H1 (cell line): ENCODE data around the gene FOXG1. TPM values are rescaled to one million over a fixed set of nuclear protein-coding genes. Genes with fewer than 3 reads are reported as not detected.

Experiments
- CTCF ChIA-PET: fragments of 300-600 bp; sonication (Branson Sonifier 250); formaldehyde crosslinking; loops from one replicate; lab custom pipeline; 2021; ENCODE audit not compliant: partially characterized antibody; lab: Charles Lee
- POLR2A ChIA-PET: fragments of 300-600 bp; sonication (Branson Sonifier 250); formaldehyde crosslinking; loops from one replicate; lab custom pipeline; 2021; ENCODE audit warnings: inconsistent platforms; ENCODE audit not compliant: partially characterized antibody; lab: Charles Lee
- DNase-seq, 2 experiments: peaks; one replicate each; pipeline versions ENCODE4 v3.0.0 to v3.0.0-alpha.2; 2010 to 2022; ENCODE audit warnings: low spot score in 2 of 2, low read depth in 1 of 2, mixed read lengths in 1 of 2
- FAIRE-seq: peaks from 2 replicates; lab custom pipeline; 2011; peaks lifted over from hg19 to GRCh38; lab: Jason Lieb, UNC
- H2AFZ ChIP-seq: 2 replicates; pipeline ENCODE4 v1.8.1; 2012; ENCODE audit warnings: low read length, inconsistent platforms
- H2AK5ac ChIP-seq: 2 replicates; pipeline ENCODE4 v1.6.1; 2013; ENCODE audit warnings: low read depth, low read length
- H2BK120ac ChIP-seq: replicated peaks from 2 replicates; pipeline ENCODE3; 2013; ENCODE audit warnings: low read depth, low read length, inconsistent platforms
- H2BK12ac ChIP-seq: 2 replicates; pipeline ENCODE4 v1.6.1; 2013; ENCODE audit warnings: low read depth, low read length
- H2BK15ac ChIP-seq: 2 replicates; pipeline ENCODE4 v1.6.1; 2013; ENCODE audit warnings: low read length
- H2BK20ac ChIP-seq: 2 replicates; pipeline ENCODE4 v1.6.1; 2013; ENCODE audit warnings: low read length
- H2BK5ac ChIP-seq: 2 replicates; pipeline ENCODE4 v1.6.1; 2013; ENCODE audit warnings: low read depth, low read length
- H3K14ac ChIP-seq: 2 replicates; pipeline ENCODE4 v1.6.1; 2013; ENCODE audit warnings: inconsistent platforms; ENCODE audit not compliant: insufficient read length
- H3K18ac ChIP-seq: 2 replicates; pipeline ENCODE4 v1.6.1; 2013; ENCODE audit warnings: low read length; ENCODE audit errors: extremely low read depth
- H3K23ac ChIP-seq: 2 replicates; pipeline ENCODE4 v1.6.1; 2013; ENCODE audit warnings: inconsistent platforms; ENCODE audit not compliant: insufficient read length
- H3K23me2 ChIP-seq: 2 replicates; pipeline ENCODE4 v1.6.1; 2013; ENCODE audit warnings: low read depth, low read length
- H3K27ac ChIP-seq: 2 replicates; pipeline ENCODE4 v1.6.1; 2011; ENCODE audit warnings: low read depth, low read length, inconsistent platforms
- H3K27me3 ChIP-seq, 4 experiments: replicated peaks in 1 of 4; 1 replicate in 1 of 4; 2 replicates in 3 of 4; pipeline versions ENCODE4 v1.6.1 to v1.8.1; 2011 to 2013; ENCODE audit warnings: low read length in 3 of 4, mild to moderate bottlenecking in 3 of 4, inconsistent platforms in 2 of 4, mixed read lengths in 2 of 4, moderate library complexity in 1 of 4; ENCODE audit not compliant: control insufficient read depth in 3 of 4, insufficient read depth in 3 of 4; ENCODE audit errors: extremely low read depth in 1 of 4
- H3K36me3 ChIP-seq, 4 experiments: 2 replicates each; pipeline versions ENCODE4 v1.6.1 to v1.8.1; 2011 to 2013; ENCODE audit warnings: mild to moderate bottlenecking in 4 of 4, low read length in 3 of 4, moderate library complexity in 2 of 4, control low read depth in 1 of 4, inconsistent platforms in 1 of 4; ENCODE audit not compliant: insufficient read depth in 4 of 4, control insufficient read depth in 2 of 4
- H3K4ac ChIP-seq: replicated peaks from 2 replicates; pipeline ENCODE3; 2013; ENCODE audit warnings: low read length, low read depth, mixed read lengths, inconsistent platforms; ENCODE audit not compliant: insufficient read length
- H3K4me1 ChIP-seq, 4 experiments: replicated peaks in 1 of 4; 1 replicate in 1 of 4; 2 replicates in 3 of 4; pipeline versions ENCODE4 v1.6.1 to v1.8.1; 2011 to 2013; ENCODE audit warnings: low read length in 3 of 4, inconsistent platforms in 2 of 4, mixed read lengths in 1 of 4; ENCODE audit not compliant: insufficient read depth in 4 of 4, control insufficient read depth in 3 of 4
- H3K4me2 ChIP-seq, 2 experiments: 2 replicates each; pipeline versions ENCODE4 v1.6.1 to v1.8.1; 2011 to 2013; ENCODE audit warnings: low read depth in 2 of 2, low read length in 2 of 2, control low read depth in 1 of 2, inconsistent platforms in 1 of 2, mild to moderate bottlenecking in 1 of 2; ENCODE audit not compliant: insufficient read depth in 1 of 2
- H3K4me3 ChIP-seq, 4 experiments: fragments of 200-600, 300-600 bp in 1 of 4; sonication (generic), shearing (Covaris generic), sonication (Bioruptor Twin) in 1 of 4; 2 replicates each; pipeline versions ENCODE4 v1.5.1 to v1.8.1; 2011 to 2016; ENCODE audit warnings: low read length in 4 of 4, low read depth in 3 of 4, control low read depth in 2 of 4, inconsistent platforms in 2 of 4, mild to moderate bottlenecking in 2 of 4, mixed read lengths in 1 of 4, moderate library complexity in 1 of 4; ENCODE audit not compliant: insufficient read depth in 2 of 4; ENCODE audit errors: extremely low read depth in 1 of 4
- H3K56ac ChIP-seq: replicated peaks from 2 replicates; pipeline ENCODE3; 2013; ENCODE audit warnings: low read depth, mild to moderate bottlenecking, mixed read lengths, low read length, inconsistent platforms; ENCODE audit not compliant: insufficient read length
- H3K79me1 ChIP-seq: 2 replicates; pipeline ENCODE4 v1.6.1; 2013; ENCODE audit warnings: low read depth, low read length, control low read depth
- H3K79me2 ChIP-seq, 2 experiments: 2 replicates each; pipeline versions ENCODE4 v1.6.1 to v1.8.1; 2012 to 2013; ENCODE audit warnings: low read length in 2 of 2, mild to moderate bottlenecking in 2 of 2, inconsistent platforms in 1 of 2; ENCODE audit not compliant: insufficient read depth in 2 of 2, control insufficient read depth in 1 of 2
- H3K9ac ChIP-seq, 4 experiments: replicated peaks in 1 of 4; 1 replicate in 1 of 4; 2 replicates in 3 of 4; pipeline versions ENCODE4 v1.6.1 to v1.8.1; 2011 to 2013; ENCODE audit warnings: low read depth in 3 of 4, low read length in 3 of 4, control low read depth in 2 of 4, mild to moderate bottlenecking in 2 of 4, moderate library complexity in 2 of 4, inconsistent platforms in 1 of 4; ENCODE audit errors: extremely low read depth in 1 of 4
- H3K9me3 ChIP-seq, 2 experiments: 2 replicates each; pipeline versions ENCODE4 v1.6.1 to v1.8.1; 2012 to 2013; ENCODE audit warnings: mild to moderate bottlenecking in 2 of 2, moderate library complexity in 2 of 2, control low read depth in 1 of 2, inconsistent platforms in 1 of 2, low read depth in 1 of 2, low read length in 1 of 2, mixed read lengths in 1 of 2; ENCODE audit not compliant: insufficient read depth in 2 of 2
- H4K20me1 ChIP-seq, 2 experiments: replicated peaks in 1 of 2; 2 replicates each; pipeline versions ENCODE3 to v1.8.1; 2011 to 2013; ENCODE audit warnings: inconsistent platforms in 2 of 2, low read length in 2 of 2, mild to moderate bottlenecking in 1 of 2; ENCODE audit not compliant: insufficient read depth in 2 of 2, control insufficient read depth in 1 of 2
- H4K5ac ChIP-seq: 2 replicates; pipeline ENCODE4 v1.6.1; 2013; ENCODE audit warnings: low read length, low read depth, mixed read lengths, inconsistent platforms; ENCODE audit not compliant: insufficient read length
- H4K8ac ChIP-seq: 2 replicates; pipeline ENCODE4 v1.8.0; 2013; ENCODE audit warnings: mild to moderate bottlenecking, moderate library complexity, low read length, inconsistent platforms; ENCODE audit not compliant: insufficient read depth; ENCODE audit errors: extremely low read depth
- H4K91ac ChIP-seq: replicated peaks from 2 replicates; pipeline ENCODE3; 2013; ENCODE audit warnings: low read length, mixed read lengths, inconsistent platforms; ENCODE audit not compliant: insufficient read length
- CEBPB ChIP-seq: IDR thresholded peaks from 2 replicates; pipeline ENCODE4 v1.6.1; 2012; ENCODE audit warnings: low read depth, low read length
- CTBP2 ChIP-seq: IDR thresholded peaks from 2 replicates; pipeline ENCODE4 v1.7.0; 2011; ENCODE audit warnings: borderline replicate concordance, mild to moderate bottlenecking, moderate library complexity, mixed read lengths, low read length; ENCODE audit not compliant: insufficient read depth, insufficient read length
- GABPA ChIP-seq: IDR thresholded peaks from 2 replicates; pipeline ENCODE4 v1.6.1; 2011; ENCODE audit warnings: mild to moderate bottlenecking, low read length, moderate library complexity, borderline replicate concordance; ENCODE audit not compliant: insufficient read depth
- HDAC2 ChIP-seq, 2 experiments: fragments of 300-600 bp in 1 of 2; sonication (generic) in 1 of 2; IDR thresholded peaks; 2 replicates each; pipeline ENCODE4 v1.6.1; 2011 to 2012; ENCODE audit warnings: low read depth in 2 of 2, low read length in 2 of 2, mild to moderate bottlenecking in 2 of 2, moderate library complexity in 2 of 2, borderline replicate concordance in 1 of 2, inconsistent platforms in 1 of 2
- HDAC6 ChIP-seq: IDR thresholded peaks from one replicate; pipeline ENCODE4 v1.7.1; 2012; ENCODE audit warnings: low read depth, mild to moderate bottlenecking, inconsistent platforms, low read length, moderate library complexity
- JUND ChIP-seq: IDR thresholded peaks from 2 replicates; pipeline ENCODE4 v1.6.1; 2011; ENCODE audit warnings: mild to moderate bottlenecking, improper control_type of control experiment, low read length
- KDM4A ChIP-seq: IDR thresholded peaks from one replicate; pipeline ENCODE4 v1.7.1; 2012; ENCODE audit warnings: low read depth, mild to moderate bottlenecking, moderate library complexity, low read length, inconsistent platforms; ENCODE audit not compliant: severe bottlenecking
- MAFK ChIP-seq: IDR thresholded peaks from 2 replicates; pipeline ENCODE4 v1.6.1; 2012; ENCODE audit warnings: low read depth, mild to moderate bottlenecking, improper control_type of control experiment, low read length
- WGBS, 2 experiments: shearing (Covaris generic) in 1 of 2; methylation state at CpG; one replicate each; pipeline versions ENCODE4 v1.1.6 to v1.1.7; 2013 to 2015; ENCODE audit warnings: low lambda C conversion rate in 2 of 2, mixed read lengths in 2 of 2, inconsistent platforms in 1 of 2, low coverage in 1 of 2, missing lambda C conversion rate in 1 of 2; ENCODE audit not compliant: insufficient replicate concordance in 2 of 2, insufficient coverage in 1 of 2, insufficient read length in 1 of 2; ENCODE audit errors: extremely low coverage in 1 of 2, missing lambda C conversion rate in 1 of 2; 5-methylcytosine and 5-hydroxymethylcytosine counted together
- long read RNA-seq, 2 experiments: library from RNA in 1 of 2; library from capped mRNA in 1 of 2; stranded (forward); transcript quantifications; one replicate each; pipeline ENCODE4 v2.0.0, GENCODE V29; 2021; ENCODE audit warnings: inconsistent platforms in 1 of 2
- polyA minus RNA-seq, 3 experiments: library from RNA; depleted of rRNA, polyadenylated mRNA; stranded (reverse); fragments of >200 nt; gene quantifications; 1 replicate in 2 of 3; 2 replicates in 1 of 3; pipeline ENCODE4 v1.2.3, GENCODE V29; 2011
- polyA plus RNA-seq, 7 experiments: library from polyadenylated mRNA; depleted of rRNA in 3 of 7; stranded (reverse) in 5 of 7; unstranded in 2 of 7; fragments of >200 nt in 5 of 7; fragments of 200-250 nt in 2 of 7; gene quantifications; 1 replicate in 5 of 7; 2 replicates in 1 of 7; 4 replicates in 1 of 7; pipeline versions ENCODE4 v1.2.1 to v1.2.3, GENCODE V29; 2011 to 2013; ENCODE audit warnings: missing spikeins in 2 of 7, mixed read lengths in 2 of 7
- total RNA-seq: library from RNA; stranded (reverse); fragmentation: NEBNext Ultra II Directional; extraction: Animal tissue kit (Norgen Biotek cat#: 25700); gene quantifications from 2 replicates; pipeline ENCODE4 v1.2.1, GENCODE V29; 2021
- TF ChIP-seq, protein P1 (sequence below): IDR thresholded peaks from 2 replicates; pipeline ENCODE4 v1.6.1; 2012; ENCODE audit warnings: inconsistent platforms

Gene FOXG1
- total RNA-seq = 0.24 and 0.29 TPM in 2 replicates
- 0.03 and 0.08 TPM in 2 replicates for polyA plus RNA-seq (2011; rRNA removed)
- polyA plus RNA-seq (2011; cell fraction: cytosol; rRNA removed) = 0.03 TPM
- polyA plus RNA-seq (2011; cell fraction: nucleus; rRNA removed) = 0.09 TPM
- polyA plus RNA-seq (2012, experiment 1 of 2) = 0.05 to 0.12 TPM (median 0.11 TPM) in 4 replicates
- polyA plus RNA-seq (2012, experiment 2 of 2) = 0.07 TPM
- 0.14 TPM for polyA plus RNA-seq (2013, experiment 1 of 2)
- 0.13 TPM for polyA plus RNA-seq (2013, experiment 2 of 2)
- polyA minus RNA-seq (2011; rRNA and poly(A)+ RNA removed) = not detected in 2 replicates
- not detected for polyA minus RNA-seq (2011; cell fraction: cytosol; rRNA and poly(A)+ RNA removed)
- not detected for polyA minus RNA-seq (2011; cell fraction: nucleus; rRNA and poly(A)+ RNA removed)
- long read RNA-seq, experiment 1, full-length matches to known transcripts = 2 of 2 reads
- long read RNA-seq, experiment 1, partial matches to known transcripts = 0 of 2 reads
- long read RNA-seq, experiment 1, other reads (novel, unspliced or antisense) = 0 of 2 reads
- long read RNA-seq, experiment 2 = 0 reads

DNA sequence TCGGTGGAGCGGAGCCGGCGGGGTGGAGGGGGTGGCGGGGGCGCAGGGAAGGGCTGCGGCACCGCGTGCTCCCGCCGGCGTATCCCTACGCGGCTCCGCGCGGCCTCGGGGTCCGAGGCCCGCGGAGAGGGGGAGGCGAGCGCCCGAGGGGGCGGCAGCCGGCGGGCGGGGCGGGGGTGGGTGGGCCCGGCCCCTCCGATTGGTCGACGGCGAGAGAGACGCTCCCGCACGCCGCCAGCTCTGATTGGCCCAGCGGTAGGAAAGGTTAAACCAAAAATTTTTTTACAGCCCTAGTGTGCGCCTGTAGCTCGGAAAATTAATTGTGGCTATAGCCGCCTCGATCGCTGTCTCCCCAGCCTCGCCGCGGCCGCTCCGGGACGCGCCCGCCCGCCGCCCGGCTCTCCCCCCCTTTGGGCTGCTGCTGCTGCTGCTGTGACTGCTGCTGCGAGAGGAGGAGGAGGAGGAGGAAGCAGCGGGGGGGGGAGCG, at the start of gene FOXG1:
Gene FOXG1 (plus strand): TSS at position 319 of the 487 bp plus-strand sequence. CDS start 493 bp downstream, outside the sequence.
- CTCF ChIA-PET = interaction anchor here (0.5 to 6.7 kb wide), 4 partner anchors 10 to 730 kb away, joined by 3 to 63 read pairs (median 7); no protein-coding TSS in a partner anchor
- TF ChIP-seq JUND (no peak), CEBPB (no peak), HDAC2 (IDR thresholded peaks at IDR 0.05; ENCODE audit: borderline replicate concordance in 1 of 2, low read depth in 2 of 2, low read length in 2 of 2) (no peak), CTBP2 (no peak), HDAC6 (no peak), KDM4A (peak; percentile 0), GABPA (no peak), MAFK (no peak)
- TF ChIP-seq, protein P1, sequence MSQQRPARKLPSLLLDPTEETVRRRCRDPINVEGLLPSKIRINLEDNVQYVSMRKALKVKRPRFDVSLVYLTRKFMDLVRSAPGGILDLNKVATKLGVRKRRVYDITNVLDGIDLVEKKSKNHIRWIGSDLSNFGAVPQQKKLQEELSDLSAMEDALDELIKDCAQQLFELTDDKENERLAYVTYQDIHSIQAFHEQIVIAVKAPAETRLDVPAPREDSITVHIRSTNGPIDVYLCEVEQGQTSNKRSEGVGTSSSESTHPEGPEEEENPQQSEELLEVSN = peak; percentile 63

More for the DNA sequence above, at the start of gene FOXG1:
- Histone ChIP-seq H2BK12ac (peak within 1 kb of the TSS; percentile 88), H3K27ac (no peak within 1 kb of the TSS), H4K20me1 (peaks cover 12% of the 10 kb centered on the region in 2 experiments), H3K23me2 (peaks cover 17% of the 10 kb centered on the region), H4K8ac (peak within 1 kb of the TSS; percentile 76; the same call in 1 of the 2 replicates), H3K79me2 (no peaks in the 10 kb centered on the region), H3K56ac (peak within 1 kb of the TSS; percentile 72), H3K4ac (no peak within 1 kb of the TSS), H3K23ac (no peak within 1 kb of the TSS), H3K9ac (peak within 1 kb of the TSS in 1 of 4 experiments; percentile 41; a peak in 1 of 7 replicates), H3K36me3 (no peaks in the 10 kb centered on the region; a peak in 1 of 8 replicates), H4K91ac (no peak within 1 kb of the TSS), H2BK120ac (no peak within 1 kb of the TSS), H3K27me3 (peaks cover 52 to 85% (median 75%) of the 10 kb centered on the region in 4 experiments), H4K5ac (no peak within 1 kb of the TSS), H3K4me1 (peaks cover 2 to 17% (median 8%) of the 10 kb centered on the region in 4 experiments; a peak in 3 of 7 replicates), H2AK5ac (no peak within 1 kb of the TSS), H3K4me2 (peak within 1 kb of the TSS; percentile 79 to 89), H3K4me3 (peak within 1 kb of the TSS; percentile 46 to 79 (median 58)), H3K18ac (peak within 1 kb of the TSS; percentile 71), H2BK15ac (no peak within 1 kb of the TSS), H2AFZ (peak within 1 kb of the TSS; percentile 93; the same call in 1 of the 2 replicates), H3K14ac (no peak within 1 kb of the TSS), H2BK5ac (no peak within 1 kb of the TSS), H3K79me1 (no peaks in the 10 kb centered on the region), H3K9me3 (no peaks in the 10 kb centered on the region; a peak in 1 of 4 replicates), H2BK20ac (no peak within 1 kb of the TSS; the same call in 1 of the 2 replicates)
- POLR2A ChIA-PET = interaction anchor here (1.7 to 2.4 kb wide), 2 partner anchors 11 to 18 kb away, joined by 4 to 11 read pairs; no protein-coding TSS in a partner anchor
- no CpG with 5 or more reads among the region's 58 CpGs for WGBS, 2 experiments
- no peak for FAIRE-seq
- DNase-seq = peak in 1 of 2 experiments; percentile 72
